ENCODE measurements around the gene MX2. TPM values are rescaled to one million over a fixed set of nuclear protein-coding genes. Genes with fewer than 3 reads are reported as not detected.

Gene MX2
- total and polyA plus RNA-seq, 4 donors = 0.69 to 4.7 (median 2.2) TPM

DNA sequence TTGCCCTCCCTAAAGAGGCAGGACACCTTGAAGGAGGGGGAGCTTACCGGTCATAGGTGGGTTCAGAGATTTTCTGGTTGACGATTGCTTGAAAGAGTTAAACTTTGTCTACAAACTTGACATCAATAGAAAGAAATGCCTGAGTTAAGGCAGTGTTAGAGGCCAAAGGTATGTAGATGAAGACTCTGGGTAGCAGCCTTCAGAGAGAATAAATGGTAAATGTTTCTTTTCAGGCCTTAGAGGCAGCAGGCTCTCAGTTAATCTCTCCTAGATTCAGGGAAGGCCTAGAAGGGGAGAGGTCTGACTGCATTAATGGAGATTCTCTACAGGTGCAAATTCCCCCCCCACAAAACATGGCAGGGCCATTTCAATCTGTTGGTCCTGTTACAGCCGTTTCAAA lies 91.9 kb downstream of the MX2 start (continued):
- TF ChIP-seq, protein P1, sequence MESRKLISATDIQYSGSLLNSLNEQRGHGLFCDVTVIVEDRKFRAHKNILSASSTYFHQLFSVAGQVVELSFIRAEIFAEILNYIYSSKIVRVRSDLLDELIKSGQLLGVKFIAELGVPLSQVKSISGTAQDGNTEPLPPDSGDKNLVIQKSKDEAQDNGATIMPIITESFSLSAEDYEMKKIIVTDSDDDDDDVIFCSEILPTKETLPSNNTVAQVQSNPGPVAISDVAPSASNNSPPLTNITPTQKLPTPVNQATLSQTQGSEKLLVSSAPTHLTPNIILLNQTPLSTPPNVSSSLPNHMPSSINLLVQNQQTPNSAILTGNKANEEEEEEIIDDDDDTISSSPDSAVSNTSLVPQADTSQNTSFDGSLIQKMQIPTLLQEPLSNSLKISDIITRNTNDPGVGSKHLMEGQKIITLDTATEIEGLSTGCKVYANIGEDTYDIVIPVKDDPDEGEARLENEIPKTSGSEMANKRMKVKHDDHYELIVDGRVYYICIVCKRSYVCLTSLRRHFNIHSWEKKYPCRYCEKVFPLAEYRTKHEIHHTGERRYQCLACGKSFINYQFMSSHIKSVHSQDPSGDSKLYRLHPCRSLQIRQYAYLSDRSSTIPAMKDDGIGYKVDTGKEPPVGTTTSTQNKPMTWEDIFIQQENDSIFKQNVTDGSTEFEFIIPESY (IDR thresholded peaks at IDR 0.05) = no peak
- no peak for TF ChIP-seq JUND (IDR thresholded peaks at IDR 0.05)
- TF ChIP-seq HNF4A (conservative IDR thresholded peaks at IDR 0.05) = no peak
- TF ChIP-seq, protein P2, sequence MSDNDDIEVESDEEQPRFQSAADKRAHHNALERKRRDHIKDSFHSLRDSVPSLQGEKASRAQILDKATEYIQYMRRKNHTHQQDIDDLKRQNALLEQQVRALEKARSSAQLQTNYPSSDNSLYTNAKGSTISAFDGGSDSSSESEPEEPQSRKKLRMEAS (IDR thresholded peaks at IDR 0.05) = no peak
- no peak for TF ChIP-seq HNF4G (IDR thresholded peaks at IDR 0.05)
- TF ChIP-seq YY1 (IDR thresholded peaks at IDR 0.05) = no peak

DNA sequence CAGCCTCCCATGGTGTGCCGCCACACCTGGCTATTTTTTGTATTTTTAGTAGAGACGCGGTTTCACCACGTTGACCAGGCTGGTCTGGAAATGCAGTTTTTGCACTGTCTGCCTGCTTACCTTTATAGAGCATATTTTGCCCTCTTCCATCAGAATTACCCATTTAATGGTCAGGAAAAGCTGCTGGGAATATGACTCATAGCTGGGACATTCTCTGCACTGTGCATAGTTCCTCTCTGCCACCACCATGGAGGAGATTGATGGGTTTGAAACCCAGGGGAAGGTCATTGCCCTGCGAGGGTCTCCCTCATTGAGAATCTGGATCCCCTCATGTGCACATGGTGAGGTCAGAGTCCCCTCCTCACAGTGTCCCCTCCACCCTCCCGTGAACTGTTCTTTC lies 96.3 kb downstream of the MX2 start:
- no peak for TF ChIP-seq TAF1 (conservative IDR thresholded peaks at IDR 0.05)
- TF ChIP-seq FOXA2 (IDR thresholded peaks at IDR 0.05) = no peak
- TF ChIP-seq, protein P1 (IDR thresholded peaks at IDR 0.05) = no peak
- TF ChIP-seq NR2F2 (IDR thresholded peaks at IDR 0.05) = no peak
- TF ChIP-seq, protein P2 (IDR thresholded peaks at IDR 0.05) = no peak
- TF ChIP-seq, protein P3, sequence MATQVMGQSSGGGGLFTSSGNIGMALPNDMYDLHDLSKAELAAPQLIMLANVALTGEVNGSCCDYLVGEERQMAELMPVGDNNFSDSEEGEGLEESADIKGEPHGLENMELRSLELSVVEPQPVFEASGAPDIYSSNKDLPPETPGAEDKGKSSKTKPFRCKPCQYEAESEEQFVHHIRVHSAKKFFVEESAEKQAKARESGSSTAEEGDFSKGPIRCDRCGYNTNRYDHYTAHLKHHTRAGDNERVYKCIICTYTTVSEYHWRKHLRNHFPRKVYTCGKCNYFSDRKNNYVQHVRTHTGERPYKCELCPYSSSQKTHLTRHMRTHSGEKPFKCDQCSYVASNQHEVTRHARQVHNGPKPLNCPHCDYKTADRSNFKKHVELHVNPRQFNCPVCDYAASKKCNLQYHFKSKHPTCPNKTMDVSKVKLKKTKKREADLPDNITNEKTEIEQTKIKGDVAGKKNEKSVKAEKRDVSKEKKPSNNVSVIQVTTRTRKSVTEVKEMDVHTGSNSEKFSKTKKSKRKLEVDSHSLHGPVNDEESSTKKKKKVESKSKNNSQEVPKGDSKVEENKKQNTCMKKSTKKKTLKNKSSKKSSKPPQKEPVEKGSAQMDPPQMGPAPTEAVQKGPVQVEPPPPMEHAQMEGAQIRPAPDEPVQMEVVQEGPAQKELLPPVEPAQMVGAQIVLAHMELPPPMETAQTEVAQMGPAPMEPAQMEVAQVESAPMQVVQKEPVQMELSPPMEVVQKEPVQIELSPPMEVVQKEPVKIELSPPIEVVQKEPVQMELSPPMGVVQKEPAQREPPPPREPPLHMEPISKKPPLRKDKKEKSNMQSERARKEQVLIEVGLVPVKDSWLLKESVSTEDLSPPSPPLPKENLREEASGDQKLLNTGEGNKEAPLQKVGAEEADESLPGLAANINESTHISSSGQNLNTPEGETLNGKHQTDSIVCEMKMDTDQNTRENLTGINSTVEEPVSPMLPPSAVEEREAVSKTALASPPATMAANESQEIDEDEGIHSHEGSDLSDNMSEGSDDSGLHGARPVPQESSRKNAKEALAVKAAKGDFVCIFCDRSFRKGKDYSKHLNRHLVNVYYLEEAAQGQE (IDR thresholded peaks at IDR 0.05) = no peak
- TF ChIP-seq, protein P4, sequence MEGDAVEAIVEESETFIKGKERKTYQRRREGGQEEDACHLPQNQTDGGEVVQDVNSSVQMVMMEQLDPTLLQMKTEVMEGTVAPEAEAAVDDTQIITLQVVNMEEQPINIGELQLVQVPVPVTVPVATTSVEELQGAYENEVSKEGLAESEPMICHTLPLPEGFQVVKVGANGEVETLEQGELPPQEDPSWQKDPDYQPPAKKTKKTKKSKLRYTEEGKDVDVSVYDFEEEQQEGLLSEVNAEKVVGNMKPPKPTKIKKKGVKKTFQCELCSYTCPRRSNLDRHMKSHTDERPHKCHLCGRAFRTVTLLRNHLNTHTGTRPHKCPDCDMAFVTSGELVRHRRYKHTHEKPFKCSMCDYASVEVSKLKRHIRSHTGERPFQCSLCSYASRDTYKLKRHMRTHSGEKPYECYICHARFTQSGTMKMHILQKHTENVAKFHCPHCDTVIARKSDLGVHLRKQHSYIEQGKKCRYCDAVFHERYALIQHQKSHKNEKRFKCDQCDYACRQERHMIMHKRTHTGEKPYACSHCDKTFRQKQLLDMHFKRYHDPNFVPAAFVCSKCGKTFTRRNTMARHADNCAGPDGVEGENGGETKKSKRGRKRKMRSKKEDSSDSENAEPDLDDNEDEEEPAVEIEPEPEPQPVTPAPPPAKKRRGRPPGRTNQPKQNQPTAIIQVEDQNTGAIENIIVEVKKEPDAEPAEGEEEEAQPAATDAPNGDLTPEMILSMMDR (IDR thresholded peaks at IDR 0.05; ENCODE audit: low read depth, low read length, missing input control) = no peak
- TF ChIP-seq SP1 (IDR thresholded peaks at IDR 0.05) = no peak
- TF ChIP-seq HNF4G (IDR thresholded peaks at IDR 0.05) = no peak
- no peak for TF ChIP-seq EGR1 (IDR thresholded peaks at IDR 0.05; ENCODE audit: low read depth in 2 of 2)
- TF ChIP-seq, protein P5, sequence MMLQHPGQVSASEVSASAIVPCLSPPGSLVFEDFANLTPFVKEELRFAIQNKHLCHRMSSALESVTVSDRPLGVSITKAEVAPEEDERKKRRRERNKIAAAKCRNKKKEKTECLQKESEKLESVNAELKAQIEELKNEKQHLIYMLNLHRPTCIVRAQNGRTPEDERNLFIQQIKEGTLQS (IDR thresholded peaks at IDR 0.05) = no peak
- TF ChIP-seq JUND (IDR thresholded peaks at IDR 0.05) = no peak
- no peak for TF ChIP-seq RAD21 (IDR thresholded peaks at IDR 0.05)
- no peak for TF ChIP-seq GABPA (IDR thresholded peaks at IDR 0.05 in 1 of 2, conservative IDR thresholded peaks at IDR 0.05 in 1 of 2)
- Histone ChIP-seq H3K4me3 (ENCODE audit: low read depth in 1 of 3, low read length in 3 of 3) (no peak overlapping the region), H3K36me3 (ENCODE audit: control insufficient read depth in 4 of 4, insufficient read depth in 3 of 4, low read depth in 1 of 4, low read length in 3 of 4) (peaks cover 0 to 40% (median 24%) of the 10 kb centered on the region in 4 donors), H3K9me3 (ENCODE audit: control insufficient read depth in 4 of 4, low read length in 3 of 4) (no peaks in the 10 kb centered on the region), H3K4me1 (ENCODE audit: control insufficient read depth in 4 of 4, insufficient read depth in 4 of 4, low read length in 3 of 4) (peaks cover 0 to 8% (median 3%) of the 10 kb centered on the region in 4 donors), H3K27ac (ENCODE audit: low read depth in 1 of 2, low read length in 2 of 2) (no peak overlapping the region), H3K9ac (ENCODE audit: low read depth in 1 of 2, low read length in 2 of 2) (no peak overlapping the region), H3K27me3 (ENCODE audit: control insufficient read depth in 4 of 4, insufficient read depth in 4 of 4, low read length in 3 of 4) (no peaks in the 10 kb centered on the region)
- WGBS = 91% methylated on average over 6 of the region's 6 CpGs
- no peak for DNase-seq (ENCODE audit: low spot score)
